GM18873 (cell line): ENCODE measurements around the gene SLC26A6.

Experiments
- ATAC-seq: cut with Tn5 transposase; IDR thresholded peaks from one replicate; pipeline ENCODE4 v1.9.1; 2021; ENCODE audit warnings: mild to moderate bottlenecking, moderate library complexity, moderate number of reproducible peaks; ENCODE audit not compliant: unreplicated experiment, low FRiP score

Gene SLC26A6

GRCh38 chr3:48581621-48582481 is 53.4 kb downstream of the SLC26A6 start:
- ATAC-seq: no peak

DNA sequence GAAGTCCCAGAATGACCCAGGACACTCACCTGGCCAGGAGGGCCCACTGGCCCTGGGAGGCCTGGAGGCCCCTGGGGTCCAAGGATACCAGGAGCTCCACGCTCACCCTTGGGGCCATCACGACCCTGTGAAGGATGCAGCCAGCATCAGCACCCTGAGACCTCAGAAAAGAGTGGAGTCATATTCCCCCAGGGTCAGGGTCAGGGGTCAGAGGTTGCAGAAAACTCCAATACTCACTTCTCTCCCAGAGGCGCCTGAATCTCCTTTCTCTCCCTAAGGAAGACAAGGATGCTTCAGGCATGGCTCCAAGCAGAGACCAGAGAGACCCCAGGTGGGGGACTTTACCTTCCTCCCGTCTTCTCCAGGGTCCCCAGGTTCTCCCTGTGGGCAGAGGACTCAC is 58.6 kb downstream of the SLC26A6 start:
- no peak for ATAC-seq
